Natural killer cell (primary cell): ENCODE measurements around the gene TMEM91. TPM values are rescaled to one million over a fixed set of nuclear protein-coding genes. Genes with fewer than 3 reads are reported as not detected.

ENCODE experiments used
- ATAC-seq, 3 donors: fragments of 150-1000 bp in 2 of 3; fragments of 200-7000 bp in 1 of 3; cut with Tn5 transposase; 1 replicate in 1 of 3; 2 replicates in 2 of 3; pipeline ENCODE4 v1.10.0; 2021; ENCODE audit warnings: mild to moderate bottlenecking in 2 of 3, moderate library complexity in 2 of 3
- DNase-seq, 2 donors: peaks; one replicate each; pipeline versions ENCODE4 v3.0.0 to v3.0.0-alpha.2; 2013 to 2021; ENCODE audit warnings: mixed read lengths in 1 of 2
- H3K27ac ChIP-seq: one replicate; pipeline ENCODE4 v1.5.1; 2013; ENCODE audit warnings: mild to moderate bottlenecking, low read length
- H3K27me3 ChIP-seq: one replicate; pipeline ENCODE4 v1.6.1; 2013; ENCODE audit warnings: low read length; ENCODE audit not compliant: control insufficient read depth, insufficient read depth
- H3K36me3 ChIP-seq: one replicate; pipeline ENCODE4 v1.6.1; 2013; ENCODE audit warnings: low read length; ENCODE audit not compliant: control insufficient read depth, insufficient read depth
- H3K4me1 ChIP-seq: one replicate; pipeline ENCODE4 v1.6.1; 2013; ENCODE audit warnings: low read length; ENCODE audit not compliant: control insufficient read depth, insufficient read depth
- H3K4me3 ChIP-seq: one replicate; pipeline ENCODE4 v1.5.1; 2013; ENCODE audit warnings: low read length
- H3K9me3 ChIP-seq: one replicate; pipeline ENCODE4 v1.6.1; 2013; ENCODE audit warnings: low read length; ENCODE audit not compliant: control insufficient read depth, insufficient read depth
- H3K27ac Mint-ChIP-seq, 2 donors: one replicate each; pipeline ENCODE4 v1.8.0; 2022; ENCODE audit warnings: mild to moderate bottlenecking in 2 of 2, mixed read lengths in 2 of 2, moderate library complexity in 1 of 2
- H3K27me3 Mint-ChIP-seq, 2 donors: one replicate each; pipeline ENCODE4 v1.8.0; 2022; ENCODE audit warnings: low read depth in 2 of 2, mixed read lengths in 2 of 2
- H3K36me3 Mint-ChIP-seq: one replicate; pipeline ENCODE4 v1.8.0; 2022; ENCODE audit warnings: mixed read lengths
- H3K4me1 Mint-ChIP-seq, 2 donors: one replicate each; pipeline ENCODE4 v1.8.0; 2022; ENCODE audit warnings: mixed read lengths in 2 of 2
- H3K4me3 Mint-ChIP-seq: one replicate; pipeline ENCODE4 v1.8.0; 2022; ENCODE audit warnings: mild to moderate bottlenecking, moderate library complexity, mixed read lengths
- H3K9me3 Mint-ChIP-seq, 2 donors: one replicate each; pipeline ENCODE4 v1.8.0; 2022; ENCODE audit warnings: mixed read lengths in 2 of 2
- CTCF ChIP-seq: fragments of 200-600 bp; IDR thresholded peaks from one replicate; pipeline ENCODE4 v1.8.0; 2022; ENCODE audit warnings: antibody characterized with exemption
- WGBS: methylation state at CpG from one replicate; pipeline ENCODE4 v1.1.7; 2013; ENCODE audit warnings: missing lambda C conversion rate; ENCODE audit not compliant: insufficient coverage; 5-methylcytosine and 5-hydroxymethylcytosine counted together
- intact Hi-C: fragments of 100-400 bp; cut with micrococcal nuclease; formaldehyde crosslinking; loops from one replicate; pipeline ENCODE4 v1.14.2; 2022
- total RNA-seq, 4 donors: library from RNA; stranded (reverse); fragments of 120-200 nt in 1 of 4; gene quantifications; one replicate each; pipeline versions ENCODE4 v1.2.3 to v1.2.4, GENCODE V29; 2013 to 2022

TMEM91 gene
- total RNA-seq, 3 donors from 2014 or later (not counting 1 experiment from before 2014, with no cell fraction given) = 13.6 to 22.8 (median 20.8) TPM

- H3K27ac ChIP-seq = peak overlapping the region; percentile 23
- ATAC-seq = no peak
- H3K4me3 ChIP-seq = no peak overlapping the region
These were observed 20.5 kb upstream of the TMEM91 start for GRCh38 chr19:41355802-41356201.

GRCh38 chr19:41356984-41357739 lies 19.2 kb upstream of the TMEM91 start:
- Histone ChIP-seq H3K27me3 (no peaks in the 10 kb centered on the region), H3K4me3 (no peak overlapping the region), H3K9me3 (no peaks in the 10 kb centered on the region), H3K36me3 (peaks cover 2% of the 10 kb centered on the region), H3K4me1 (peaks cover 43% of the 10 kb centered on the region), H3K27ac (no peak overlapping the region)
- H3K27me3 Mint-ChIP-seq = no peaks in the 10 kb centered on the region
- H3K9me3 Mint-ChIP-seq = no peaks in the 10 kb centered on the region
- intact Hi-C loops = no loop called here
- H3K27ac Mint-ChIP-seq = peak overlapping the region; percentile 77 to 96
- peak overlapping the region; percentile 57 for H3K4me3 Mint-ChIP-seq
- DNase-seq (peak in 1 of 2 donors; percentile 59), ATAC-seq (no peak)
- no peak for TF ChIP-seq CTCF
- peaks cover 34 to 45% of the 10 kb centered on the region in 2 donors for H3K4me1 Mint-ChIP-seq
- WGBS = 73% methylated on average over 11 of the region's 11 CpGs
- H3K36me3 Mint-ChIP-seq = peaks cover 2% of the 10 kb centered on the region

More at GRCh38 chr19:41355802-41356201, 20.5 kb upstream of the TMEM91 start:
- DNase-seq = no peak
- H3K9me3 Mint-ChIP-seq = no peaks in the 10 kb centered on the region
- H3K9me3 ChIP-seq = no peaks in the 10 kb centered on the region
- H3K27me3 ChIP-seq = no peaks in the 10 kb centered on the region
- 79% methylated on average over 3 of the region's 3 CpGs for WGBS
- H3K27ac Mint-ChIP-seq = peak overlapping the region; percentile 85 to 96
- intact Hi-C loops = loop anchor here (2.0 kb wide), 1 partner anchor 151 kb away; no protein-coding TSS in a partner anchor
- H3K27me3 Mint-ChIP-seq = peaks cover 0 to 2% of the 10 kb centered on the region in 2 donors
- H3K4me3 Mint-ChIP-seq = no peak overlapping the region
- H3K4me1 Mint-ChIP-seq = peaks cover 38 to 55% of the 10 kb centered on the region in 2 donors
- peaks cover 7% of the 10 kb centered on the region for H3K36me3 Mint-ChIP-seq
- H3K36me3 ChIP-seq = no peaks in the 10 kb centered on the region
- H3K4me1 ChIP-seq = peaks cover 46% of the 10 kb centered on the region
- no peak for TF ChIP-seq CTCF

- no peaks in the 10 kb centered on the region for H3K9me3 ChIP-seq
- Mint-ChIP-seq H3K27ac (peak overlapping the region; percentile 77 to 96), H3K36me3 (no peaks in the 10 kb centered on the region), H3K27me3 (no peaks in the 10 kb centered on the region), H3K4me3 (no peak overlapping the region), H3K9me3 (no peaks in the 10 kb centered on the region), H3K4me1 (peaks cover 34 to 41% of the 10 kb centered on the region in 2 donors)
- ATAC-seq (no peak), DNase-seq (no peak)
- no peak for TF ChIP-seq CTCF
- H3K36me3 ChIP-seq = peaks cover 2% of the 10 kb centered on the region
- H3K4me1 ChIP-seq = peaks cover 43% of the 10 kb centered on the region
- no peaks in the 10 kb centered on the region for H3K27me3 ChIP-seq
- no peak overlapping the region for H3K27ac ChIP-seq
- H3K4me3 ChIP-seq = no peak overlapping the region
- intact Hi-C loops = no loop called here
- 94% methylated on average over 13 of the region's 13 CpGs for WGBS
These were observed 18.6 kb upstream of the TMEM91 start for GRCh38 chr19:41357746-41358145.
